HCT116 (cell line): Measurements from ENCODE around the gene HARS2.

ENCODE experiments used
- CBX3 ChIP-seq: IDR thresholded peaks from 2 replicates; pipeline ENCODE4 v1.6.1; 2012; ENCODE audit warnings: low read depth
- ELF1 ChIP-seq: IDR thresholded peaks from 2 replicates; pipeline ENCODE4 v1.6.1; 2012; ENCODE audit warnings: low read depth, borderline replicate concordance
- EZH2 ChIP-seq: fragments of 200-600 bp; sonication (generic); IDR thresholded peaks from 2 replicates; pipeline ENCODE4 v1.6.1; 2017; ENCODE audit warnings: antibody characterized with exemption, mixed run types
- JUND ChIP-seq: IDR thresholded peaks from 2 replicates; pipeline ENCODE4 v1.6.1; 2012
- POLR2A ChIP-seq: IDR thresholded peaks from 2 replicates; pipeline ENCODE4 v1.7.0; 2011; ENCODE audit warnings: borderline replicate concordance; ENCODE audit not compliant: insufficient read depth, insufficient read length; ENCODE audit errors: extremely low read depth
- POLR2AphosphoS5 ChIP-seq: IDR thresholded peaks from 2 replicates; pipeline ENCODE4 v1.6.1; 2011; ENCODE audit warnings: mild to moderate bottlenecking, low read depth, low read length, moderate library complexity
- RAD21 ChIP-seq: IDR thresholded peaks from 2 replicates; pipeline ENCODE4 v1.6.1; 2012; ENCODE audit warnings: low read depth, mild to moderate bottlenecking
- SIN3A ChIP-seq: IDR thresholded peaks from 2 replicates; pipeline ENCODE4 v1.6.1; 2012; ENCODE audit warnings: low read depth
- SP1 ChIP-seq: IDR thresholded peaks from 2 replicates; pipeline ENCODE4 v1.6.1; 2012; ENCODE audit warnings: low read depth
- ZNF274 ChIP-seq: fragments of 200-500 bp; sonication (Bioruptor generic); IDR thresholded peaks from 2 replicates; pipeline ENCODE4 v1.6.1; 2014; ENCODE audit warnings: mild to moderate bottlenecking, low read depth, low read length, inconsistent platforms
- TF ChIP-seq, protein P1 (sequence below), 3 experiments: fragments of 200-600 bp in 1 of 3; sonication (generic) in 1 of 3; IDR thresholded peaks in 2 of 3; conservative IDR thresholded peaks in 1 of 3; 2 replicates each; pipeline ENCODE4 v1.5.1; 2012 to 2017; ENCODE audit warnings: low read depth in 2 of 3, low read length in 2 of 3, antibody characterized with exemption in 1 of 3, borderline replicate concordance in 1 of 3, control low read depth in 1 of 3, mild to moderate bottlenecking in 1 of 3, mixed read lengths in 1 of 3, mixed run types in 1 of 3, moderate library complexity in 1 of 3; ENCODE audit not compliant: insufficient read depth in 1 of 3
- TF ChIP-seq, protein P2 (sequence below): IDR thresholded peaks from 2 replicates; pipeline ENCODE4 v1.6.1; 2012
- TF ChIP-seq, protein P3 (sequence below): IDR thresholded peaks from 2 replicates; pipeline ENCODE4 v1.6.1; 2012; ENCODE audit warnings: low read depth

DNA sequence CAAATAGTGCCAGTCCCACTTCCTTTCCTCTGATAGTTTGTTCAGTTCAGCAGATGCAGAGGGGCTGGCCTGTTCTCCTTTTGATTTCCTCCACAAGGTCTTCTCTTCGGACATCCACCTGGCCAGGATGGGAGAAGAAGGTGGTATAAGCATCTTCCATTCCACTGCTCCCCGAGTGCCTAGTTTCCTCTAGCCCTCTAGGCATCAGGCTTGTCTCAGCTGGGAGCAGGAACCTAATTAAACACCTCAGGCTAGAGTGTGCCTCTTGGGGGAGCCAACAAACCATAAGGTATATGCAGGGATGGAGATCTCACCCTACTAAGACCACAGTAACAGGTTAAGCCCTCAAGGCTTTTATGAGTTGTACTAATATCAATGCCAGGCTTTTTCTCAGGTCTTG lies 17.0 kb upstream of the HARS2 start:
- TF ChIP-seq, protein P1, sequence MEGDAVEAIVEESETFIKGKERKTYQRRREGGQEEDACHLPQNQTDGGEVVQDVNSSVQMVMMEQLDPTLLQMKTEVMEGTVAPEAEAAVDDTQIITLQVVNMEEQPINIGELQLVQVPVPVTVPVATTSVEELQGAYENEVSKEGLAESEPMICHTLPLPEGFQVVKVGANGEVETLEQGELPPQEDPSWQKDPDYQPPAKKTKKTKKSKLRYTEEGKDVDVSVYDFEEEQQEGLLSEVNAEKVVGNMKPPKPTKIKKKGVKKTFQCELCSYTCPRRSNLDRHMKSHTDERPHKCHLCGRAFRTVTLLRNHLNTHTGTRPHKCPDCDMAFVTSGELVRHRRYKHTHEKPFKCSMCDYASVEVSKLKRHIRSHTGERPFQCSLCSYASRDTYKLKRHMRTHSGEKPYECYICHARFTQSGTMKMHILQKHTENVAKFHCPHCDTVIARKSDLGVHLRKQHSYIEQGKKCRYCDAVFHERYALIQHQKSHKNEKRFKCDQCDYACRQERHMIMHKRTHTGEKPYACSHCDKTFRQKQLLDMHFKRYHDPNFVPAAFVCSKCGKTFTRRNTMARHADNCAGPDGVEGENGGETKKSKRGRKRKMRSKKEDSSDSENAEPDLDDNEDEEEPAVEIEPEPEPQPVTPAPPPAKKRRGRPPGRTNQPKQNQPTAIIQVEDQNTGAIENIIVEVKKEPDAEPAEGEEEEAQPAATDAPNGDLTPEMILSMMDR (IDR thresholded peaks at IDR 0.05 in 2 of 3, conservative IDR thresholded peaks at IDR 0.05 in 1 of 3; ENCODE audit: borderline replicate concordance in 1 of 3, insufficient read depth in 1 of 3, low read depth in 2 of 3, low read length in 2 of 3) = no peak
- TF ChIP-seq RAD21 (no peak), POLR2A (no peak), EZH2 (no peak), ZNF274 (no peak), POLR2AphosphoS5 (no peak), JUND (no peak), ELF1 (no peak), CBX3 (no peak), SP1 (no peak), SIN3A (no peak)
- TF ChIP-seq, protein P2, sequence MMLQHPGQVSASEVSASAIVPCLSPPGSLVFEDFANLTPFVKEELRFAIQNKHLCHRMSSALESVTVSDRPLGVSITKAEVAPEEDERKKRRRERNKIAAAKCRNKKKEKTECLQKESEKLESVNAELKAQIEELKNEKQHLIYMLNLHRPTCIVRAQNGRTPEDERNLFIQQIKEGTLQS = no peak
- TF ChIP-seq, protein P3, sequence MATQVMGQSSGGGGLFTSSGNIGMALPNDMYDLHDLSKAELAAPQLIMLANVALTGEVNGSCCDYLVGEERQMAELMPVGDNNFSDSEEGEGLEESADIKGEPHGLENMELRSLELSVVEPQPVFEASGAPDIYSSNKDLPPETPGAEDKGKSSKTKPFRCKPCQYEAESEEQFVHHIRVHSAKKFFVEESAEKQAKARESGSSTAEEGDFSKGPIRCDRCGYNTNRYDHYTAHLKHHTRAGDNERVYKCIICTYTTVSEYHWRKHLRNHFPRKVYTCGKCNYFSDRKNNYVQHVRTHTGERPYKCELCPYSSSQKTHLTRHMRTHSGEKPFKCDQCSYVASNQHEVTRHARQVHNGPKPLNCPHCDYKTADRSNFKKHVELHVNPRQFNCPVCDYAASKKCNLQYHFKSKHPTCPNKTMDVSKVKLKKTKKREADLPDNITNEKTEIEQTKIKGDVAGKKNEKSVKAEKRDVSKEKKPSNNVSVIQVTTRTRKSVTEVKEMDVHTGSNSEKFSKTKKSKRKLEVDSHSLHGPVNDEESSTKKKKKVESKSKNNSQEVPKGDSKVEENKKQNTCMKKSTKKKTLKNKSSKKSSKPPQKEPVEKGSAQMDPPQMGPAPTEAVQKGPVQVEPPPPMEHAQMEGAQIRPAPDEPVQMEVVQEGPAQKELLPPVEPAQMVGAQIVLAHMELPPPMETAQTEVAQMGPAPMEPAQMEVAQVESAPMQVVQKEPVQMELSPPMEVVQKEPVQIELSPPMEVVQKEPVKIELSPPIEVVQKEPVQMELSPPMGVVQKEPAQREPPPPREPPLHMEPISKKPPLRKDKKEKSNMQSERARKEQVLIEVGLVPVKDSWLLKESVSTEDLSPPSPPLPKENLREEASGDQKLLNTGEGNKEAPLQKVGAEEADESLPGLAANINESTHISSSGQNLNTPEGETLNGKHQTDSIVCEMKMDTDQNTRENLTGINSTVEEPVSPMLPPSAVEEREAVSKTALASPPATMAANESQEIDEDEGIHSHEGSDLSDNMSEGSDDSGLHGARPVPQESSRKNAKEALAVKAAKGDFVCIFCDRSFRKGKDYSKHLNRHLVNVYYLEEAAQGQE = no peak
